DND-41 (cell line): Measurements from ENCODE around the gene SLC38A7.

Source experiments
- EZH2 ChIP-seq: IDR thresholded peaks from 3 replicates; pipeline ENCODE4 v1.6.1; 2012; ENCODE audit warnings: borderline replicate concordance, low read depth, mild to moderate bottlenecking, moderate library complexity, low read length, inconsistent platforms; ENCODE audit not compliant: severe bottlenecking
- TF ChIP-seq, protein P1 (sequence below): IDR thresholded peaks from 2 replicates; pipeline ENCODE4 v1.5.1; 2012; ENCODE audit warnings: borderline replicate concordance, low read length, moderate library complexity, mild to moderate bottlenecking; ENCODE audit not compliant: poor library complexity, severe bottlenecking; ENCODE audit errors: extremely low read depth

DNA sequence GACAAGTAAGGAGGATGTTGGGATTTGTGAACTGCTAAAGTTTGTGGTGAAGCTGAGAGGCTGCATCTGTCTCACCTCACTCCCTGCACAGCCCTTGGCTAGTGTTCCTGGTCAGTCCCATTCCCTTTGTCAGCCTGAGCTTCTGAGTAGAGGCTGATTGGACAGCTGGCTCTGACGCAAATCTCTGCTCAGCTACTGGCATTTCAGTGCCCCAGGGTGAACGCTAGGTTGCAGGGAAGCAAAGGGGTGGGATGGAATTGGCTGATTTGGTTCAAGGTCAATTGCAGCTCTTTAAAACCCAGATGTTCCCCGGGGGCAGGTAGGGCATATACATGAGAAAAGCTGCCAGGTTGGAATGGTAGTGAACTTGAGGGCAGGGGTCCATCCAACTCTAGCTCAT is 31.8 kb downstream of the SLC38A7 start:
- TF ChIP-seq, protein P1, sequence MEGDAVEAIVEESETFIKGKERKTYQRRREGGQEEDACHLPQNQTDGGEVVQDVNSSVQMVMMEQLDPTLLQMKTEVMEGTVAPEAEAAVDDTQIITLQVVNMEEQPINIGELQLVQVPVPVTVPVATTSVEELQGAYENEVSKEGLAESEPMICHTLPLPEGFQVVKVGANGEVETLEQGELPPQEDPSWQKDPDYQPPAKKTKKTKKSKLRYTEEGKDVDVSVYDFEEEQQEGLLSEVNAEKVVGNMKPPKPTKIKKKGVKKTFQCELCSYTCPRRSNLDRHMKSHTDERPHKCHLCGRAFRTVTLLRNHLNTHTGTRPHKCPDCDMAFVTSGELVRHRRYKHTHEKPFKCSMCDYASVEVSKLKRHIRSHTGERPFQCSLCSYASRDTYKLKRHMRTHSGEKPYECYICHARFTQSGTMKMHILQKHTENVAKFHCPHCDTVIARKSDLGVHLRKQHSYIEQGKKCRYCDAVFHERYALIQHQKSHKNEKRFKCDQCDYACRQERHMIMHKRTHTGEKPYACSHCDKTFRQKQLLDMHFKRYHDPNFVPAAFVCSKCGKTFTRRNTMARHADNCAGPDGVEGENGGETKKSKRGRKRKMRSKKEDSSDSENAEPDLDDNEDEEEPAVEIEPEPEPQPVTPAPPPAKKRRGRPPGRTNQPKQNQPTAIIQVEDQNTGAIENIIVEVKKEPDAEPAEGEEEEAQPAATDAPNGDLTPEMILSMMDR: no peak
- TF ChIP-seq EZH2: no peak
